Muscle layer of duodenum (tissue), 2 donors: ENCODE measurements around the gene GATA1.

Experiments
- H3K27ac ChIP-seq: one replicate; pipeline ENCODE4 v1.7.0; 2013; ENCODE audit warnings: mild to moderate bottlenecking, low read length
- H3K27me3 ChIP-seq: one replicate; pipeline ENCODE4 v1.7.0; 2013; ENCODE audit warnings: low read depth, mild to moderate bottlenecking, control low read depth, low read length
- H3K36me3 ChIP-seq, 2 donors: one replicate each; pipeline ENCODE4 v1.7.0; 2013; ENCODE audit warnings: low read length in 2 of 2, control low read depth in 1 of 2, mild to moderate bottlenecking in 1 of 2; ENCODE audit not compliant: insufficient read depth in 2 of 2, control insufficient read depth in 1 of 2
- H3K4me1 ChIP-seq, 2 donors: one replicate each; pipeline ENCODE4 v1.7.0; 2013; ENCODE audit warnings: low read length in 2 of 2, mild to moderate bottlenecking in 2 of 2, control low read depth in 1 of 2, moderate library complexity in 1 of 2; ENCODE audit not compliant: insufficient read depth in 2 of 2, control insufficient read depth in 1 of 2
- H3K4me3 ChIP-seq, 2 donors: one replicate each; pipeline ENCODE4 v1.7.0; 2013; ENCODE audit warnings: low read length in 2 of 2, low read depth in 1 of 2, mild to moderate bottlenecking in 1 of 2
- H3K9me3 ChIP-seq, 2 donors: one replicate each; pipeline ENCODE4 v1.7.0; 2013; ENCODE audit warnings: low read length in 2 of 2, control low read depth in 1 of 2, mild to moderate bottlenecking in 1 of 2; ENCODE audit not compliant: control insufficient read depth in 1 of 2
- donor health status: healthy.

Gene GATA1

DNA sequence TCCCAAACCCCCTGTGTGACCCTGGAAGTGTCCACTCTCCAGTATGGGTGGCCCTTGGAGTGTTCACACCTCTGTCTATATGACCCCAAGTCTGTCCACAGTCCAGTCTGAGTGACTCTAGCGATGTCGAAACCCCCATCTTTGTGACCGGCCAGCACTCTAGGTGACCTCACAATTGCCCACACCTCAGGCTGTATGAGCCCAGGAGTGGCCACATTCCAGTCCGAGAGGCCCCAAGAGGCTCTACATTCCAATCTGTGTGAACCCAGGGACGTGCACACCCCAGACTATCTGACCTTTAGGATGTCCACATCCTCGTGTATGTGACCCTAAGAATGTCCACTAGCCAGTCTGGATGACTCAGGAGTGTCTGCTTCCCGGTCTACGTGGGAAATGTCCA is 32.2 kb upstream of the GATA1 start:
- Histone ChIP-seq H3K36me3 (no peaks in the 10 kb centered on the region), H3K27ac (no peak overlapping the region), H3K9me3 (no peaks in the 10 kb centered on the region), H3K4me3 (no peak overlapping the region), H3K27me3 (no peaks in the 10 kb centered on the region), H3K4me1 (no peaks in the 10 kb centered on the region)

DNA sequence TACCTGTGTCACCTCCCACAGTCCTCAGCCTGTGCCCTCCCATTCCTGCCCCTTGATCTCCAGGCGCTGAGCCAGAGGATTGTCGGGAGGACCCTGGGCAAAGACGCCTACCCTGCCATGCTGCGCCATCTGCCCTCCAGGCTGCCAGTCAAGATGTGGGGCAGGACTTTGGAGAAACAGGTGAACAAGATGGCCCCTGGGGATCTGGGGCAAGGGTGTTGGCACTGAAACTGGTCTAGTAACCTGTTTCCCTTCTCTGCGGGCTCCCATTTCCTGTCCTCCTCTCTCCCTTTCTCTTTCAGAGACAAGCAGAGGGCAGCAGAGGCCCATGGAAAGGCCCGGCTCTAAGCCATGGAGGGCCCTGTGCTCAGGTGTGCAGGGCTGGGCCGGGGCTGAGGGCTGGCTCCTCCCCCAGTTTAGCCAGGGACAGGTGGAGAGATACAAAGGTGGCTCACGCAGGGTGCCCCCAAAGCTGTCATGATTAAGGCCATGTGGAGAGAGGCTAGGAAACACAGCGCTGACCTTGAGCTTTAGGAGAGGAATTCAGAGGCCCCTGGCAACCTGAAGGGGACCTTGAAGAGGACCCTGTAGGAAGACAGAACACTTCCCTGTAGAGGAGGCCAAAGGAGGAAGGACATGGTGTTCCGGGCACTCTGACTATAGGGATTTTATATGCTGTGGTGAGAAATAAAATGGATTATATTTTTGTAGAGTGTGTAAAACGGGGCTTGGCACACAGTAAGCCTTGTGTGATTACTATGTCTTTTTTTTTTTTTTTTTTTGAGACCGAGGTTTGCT is 24.5 kb upstream of the GATA1 start, which contains the start of gene GLOD5:
GLOD5 (plus strand) TSS at position 74 of the 798 bp plus-strand sequence; CDS start at position 118, 44 bp downstream.
- Histone ChIP-seq H3K4me3 (no peak within 1 kb of the TSS), H3K9me3 (no peaks in the 10 kb centered on the region), H3K36me3 (no peaks in the 10 kb centered on the region), H3K4me1 (no peaks in the 10 kb centered on the region), H3K27me3 (no peaks in the 10 kb centered on the region), H3K27ac (no peak within 1 kb of the TSS)

DNA sequence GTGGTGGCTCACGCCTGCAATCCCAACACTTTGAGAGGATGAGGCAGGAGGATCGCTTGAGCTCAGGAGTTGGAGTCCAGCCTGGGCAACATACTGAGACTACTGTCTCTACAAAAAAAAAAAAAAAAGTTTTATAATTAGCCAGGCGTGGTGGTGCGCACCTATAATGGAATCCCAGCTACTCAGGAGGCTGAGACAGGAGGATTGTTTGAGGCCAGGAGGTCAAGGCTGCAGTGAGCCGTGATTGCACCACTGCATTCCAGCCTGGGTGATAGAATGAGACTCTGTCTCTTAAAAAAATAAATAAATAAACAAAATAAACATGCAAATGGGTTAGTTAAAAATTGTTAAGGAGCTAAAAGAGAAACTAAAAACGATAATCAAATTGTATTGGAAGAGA is 17.2 kb upstream of the GATA1 start:
- H3K36me3 ChIP-seq: no peaks in the 10 kb centered on the region
- H3K27me3 ChIP-seq: no peaks in the 10 kb centered on the region
- no peaks in the 10 kb centered on the region for H3K4me1 ChIP-seq
- H3K4me3 ChIP-seq: no peak overlapping the region
- no peak overlapping the region for H3K27ac ChIP-seq
- no peaks in the 10 kb centered on the region for H3K9me3 ChIP-seq

DNA sequence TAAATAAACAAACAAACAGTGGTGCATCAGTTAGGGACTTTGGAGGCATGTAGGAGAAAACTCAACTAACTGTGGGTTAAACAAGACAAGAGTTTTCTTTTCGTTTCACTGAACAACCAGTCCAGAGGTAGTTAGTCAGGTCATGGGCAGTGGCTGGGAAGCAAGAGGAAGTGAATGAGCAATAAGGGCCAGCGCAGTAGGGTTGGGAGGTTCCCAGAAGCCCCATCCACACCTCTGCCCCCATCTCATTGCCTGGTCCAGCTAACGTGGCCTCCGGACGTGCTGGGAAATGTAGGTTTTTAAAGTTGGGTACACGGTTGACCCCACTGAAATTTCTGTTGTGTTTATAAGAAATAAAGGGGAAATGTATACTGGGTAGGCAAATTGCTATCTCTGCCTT is 16.1 kb upstream of the GATA1 start:
- Histone ChIP-seq H3K4me3 (no peak overlapping the region), H3K4me1 (no peaks in the 10 kb centered on the region), H3K27ac (no peak overlapping the region), H3K27me3 (no peaks in the 10 kb centered on the region), H3K9me3 (no peaks in the 10 kb centered on the region), H3K36me3 (no peaks in the 10 kb centered on the region)

DNA sequence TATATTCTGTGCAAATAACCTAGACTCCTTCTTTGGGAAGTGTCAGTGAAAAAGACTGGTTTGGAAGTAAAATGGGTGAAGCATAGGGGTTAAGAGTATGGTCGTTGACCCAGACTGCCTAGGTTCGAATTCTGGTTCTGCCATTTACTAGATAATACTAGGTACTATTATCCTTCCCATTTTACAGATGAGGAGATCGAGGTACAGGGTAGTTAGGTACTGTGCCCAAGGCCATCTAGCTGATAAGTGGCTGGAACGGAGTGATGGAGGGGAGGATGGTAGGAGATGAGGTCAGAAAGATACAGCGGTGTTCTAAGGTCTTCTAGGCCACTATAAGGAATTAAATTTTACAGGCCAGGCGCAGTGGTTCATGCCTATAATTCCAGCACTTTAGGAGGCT is 13.8 kb upstream of the GATA1 start:
- no peak overlapping the region for H3K27ac ChIP-seq
- H3K4me3 ChIP-seq: no peak overlapping the region
- H3K36me3 ChIP-seq: no peaks in the 10 kb centered on the region
- no peaks in the 10 kb centered on the region for H3K9me3 ChIP-seq
- H3K4me1 ChIP-seq: no peaks in the 10 kb centered on the region
- no peaks in the 10 kb centered on the region for H3K27me3 ChIP-seq

DNA sequence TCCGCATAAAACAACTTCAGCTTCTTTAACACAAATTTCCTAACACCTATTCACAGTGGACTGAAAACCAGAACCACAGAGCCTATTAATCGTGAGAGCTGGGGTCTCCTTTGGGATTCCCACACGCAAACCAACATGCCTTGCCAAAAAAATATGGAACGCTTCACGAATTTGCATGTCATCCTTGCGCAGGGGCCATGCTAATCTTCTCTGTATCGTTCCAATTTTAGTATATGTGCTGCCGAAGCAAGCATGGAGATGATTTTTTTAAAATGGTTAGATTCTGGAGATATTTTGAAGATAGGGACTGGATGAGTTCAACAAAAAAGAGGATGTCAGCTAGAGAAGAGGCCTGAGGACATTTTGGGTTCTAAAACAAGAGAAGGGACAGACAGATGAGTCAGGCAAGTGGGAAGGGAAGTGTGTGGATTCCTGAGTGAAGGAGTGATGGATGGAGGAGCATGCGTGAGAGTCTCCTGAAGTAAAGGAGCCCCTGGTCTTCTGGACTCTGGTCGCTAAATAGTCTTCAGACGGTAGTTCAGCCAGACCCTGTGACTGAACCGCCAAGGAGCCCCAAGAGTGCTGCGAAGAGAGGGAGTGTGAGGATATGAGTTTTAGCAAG is 9.5 kb upstream of the GATA1 start:
- no peaks in the 10 kb centered on the region for H3K9me3 ChIP-seq
- no peaks in the 10 kb centered on the region for H3K36me3 ChIP-seq
- H3K27ac ChIP-seq: no peak overlapping the region
- H3K4me1 ChIP-seq: no peaks in the 10 kb centered on the region
- no peak overlapping the region for H3K4me3 ChIP-seq
- H3K27me3 ChIP-seq: no peaks in the 10 kb centered on the region

DNA sequence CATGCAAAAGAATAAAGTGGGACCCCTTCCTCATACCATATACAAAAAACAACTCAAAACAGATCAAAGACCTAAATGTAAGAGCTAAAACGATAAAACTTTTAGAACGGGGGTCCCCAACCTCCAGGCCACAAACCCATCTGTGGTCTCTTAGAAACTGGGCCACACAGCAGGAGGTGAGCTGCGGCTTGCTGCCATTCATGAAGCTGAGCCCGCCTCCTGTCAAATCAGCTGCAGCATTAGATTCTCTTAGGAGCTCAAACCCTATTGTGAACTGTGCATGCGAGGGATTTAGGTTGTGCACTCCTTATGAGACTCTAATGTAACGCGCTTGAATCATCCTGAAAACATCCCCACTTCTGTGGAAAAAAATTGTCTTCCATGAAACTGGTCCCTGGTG is 7.0 kb upstream of the GATA1 start:
- Histone ChIP-seq H3K36me3 (no peaks in the 10 kb centered on the region), H3K4me1 (no peaks in the 10 kb centered on the region), H3K9me3 (no peaks in the 10 kb centered on the region), H3K27me3 (no peaks in the 10 kb centered on the region), H3K4me3 (no peak overlapping the region), H3K27ac (no peak overlapping the region)

DNA sequence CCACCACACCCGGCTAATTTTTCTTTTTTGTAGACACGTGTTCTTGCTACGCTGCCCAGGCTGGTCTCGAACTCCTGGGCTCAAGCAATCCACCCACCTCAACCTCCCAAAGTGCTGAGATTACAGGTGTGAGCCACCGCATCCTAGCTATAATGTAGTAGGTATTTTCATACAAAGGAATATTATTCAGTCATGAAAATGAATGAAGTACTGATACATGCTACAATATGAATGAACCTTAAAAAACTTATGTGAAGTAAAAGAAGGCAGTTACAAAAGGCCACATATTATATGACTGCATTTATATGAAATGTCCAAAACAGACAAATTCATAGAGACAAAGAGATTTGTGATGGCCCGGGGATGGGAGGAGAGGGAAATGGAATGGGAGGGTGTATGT is 4.7 kb upstream of the GATA1 start:
- no peak overlapping the region for H3K27ac ChIP-seq
- H3K4me1 ChIP-seq: no peaks in the 10 kb centered on the region
- H3K27me3 ChIP-seq: no peaks in the 10 kb centered on the region
- no peak overlapping the region for H3K4me3 ChIP-seq
- H3K9me3 ChIP-seq: no peaks in the 10 kb centered on the region
- H3K36me3 ChIP-seq: no peaks in the 10 kb centered on the region

DNA sequence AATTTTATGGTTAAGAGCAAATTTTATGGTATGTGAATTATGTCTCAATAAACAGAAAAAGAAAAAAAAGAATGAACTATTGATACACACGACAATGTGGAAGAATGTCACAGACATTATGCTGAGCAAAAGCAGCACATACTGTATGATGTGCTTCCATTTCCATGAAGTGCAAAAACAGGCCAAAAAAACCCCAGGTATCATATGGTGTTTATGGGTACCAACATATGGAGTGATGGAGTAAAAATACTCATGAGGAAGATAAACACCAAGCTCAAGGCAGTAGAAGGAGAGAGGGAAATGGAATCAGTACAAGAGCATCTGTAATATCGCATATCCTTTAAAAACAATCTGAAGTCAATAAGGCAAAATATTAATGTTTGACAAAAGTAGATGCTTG is 4.2 kb upstream of the GATA1 start:
- no peak overlapping the region for H3K4me3 ChIP-seq
- H3K27ac ChIP-seq: no peak overlapping the region
- no peaks in the 10 kb centered on the region for H3K9me3 ChIP-seq
- H3K36me3 ChIP-seq: no peaks in the 10 kb centered on the region
- H3K27me3 ChIP-seq: no peaks in the 10 kb centered on the region
- H3K4me1 ChIP-seq: no peaks in the 10 kb centered on the region

DNA sequence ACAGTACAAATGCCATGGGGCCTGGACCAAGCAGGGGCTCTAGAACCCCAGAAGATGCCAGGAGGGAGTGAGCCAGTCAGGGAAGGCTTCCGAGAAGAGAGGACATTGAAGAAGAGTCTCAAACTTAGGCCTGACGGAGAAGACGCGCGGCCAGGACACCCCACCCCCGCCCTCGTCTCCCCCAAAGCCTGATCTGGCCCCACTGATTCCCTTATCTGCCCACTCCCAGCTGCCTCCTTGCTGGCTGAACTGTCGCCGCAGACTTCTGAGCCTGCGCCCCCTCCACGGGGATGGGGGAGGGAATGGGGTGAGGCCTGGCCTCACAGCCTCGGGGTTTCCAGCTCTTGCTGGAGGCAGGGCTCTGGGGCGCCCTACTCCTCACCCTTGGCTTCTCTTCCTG is 3.6 kb upstream of the GATA1 start:
- no peak overlapping the region for H3K27ac ChIP-seq
- H3K4me1 ChIP-seq: no peaks in the 10 kb centered on the region
- no peaks in the 10 kb centered on the region for H3K9me3 ChIP-seq
- no peaks in the 10 kb centered on the region for H3K36me3 ChIP-seq
- H3K4me3 ChIP-seq: no peak overlapping the region
- H3K27me3 ChIP-seq: no peaks in the 10 kb centered on the region

DNA sequence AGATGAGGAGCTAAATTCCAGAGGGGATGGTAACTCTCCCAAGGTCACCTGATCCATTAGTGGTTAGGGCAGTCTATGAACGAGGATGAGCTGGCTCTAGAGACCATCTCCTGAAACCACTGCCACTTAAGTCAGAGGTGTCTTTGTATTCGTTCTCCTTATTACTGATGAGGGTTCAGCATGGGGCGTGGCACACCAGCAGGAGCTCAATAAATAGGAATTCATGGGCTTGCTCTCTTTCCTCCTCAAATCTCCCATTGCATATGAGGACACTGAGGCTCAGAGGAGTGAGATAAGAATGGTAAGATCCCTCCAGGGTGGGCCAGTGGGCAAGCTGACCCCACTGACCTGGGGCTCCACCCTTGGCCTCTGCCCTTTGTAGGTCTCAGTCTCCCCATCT is 1.7 kb upstream of the GATA1 start:
- H3K4me1 ChIP-seq: no peaks in the 10 kb centered on the region
- H3K36me3 ChIP-seq: no peaks in the 10 kb centered on the region
- no peak overlapping the region for H3K27ac ChIP-seq
- no peak overlapping the region for H3K4me3 ChIP-seq
- H3K9me3 ChIP-seq: no peaks in the 10 kb centered on the region
- no peaks in the 10 kb centered on the region for H3K27me3 ChIP-seq

DNA sequence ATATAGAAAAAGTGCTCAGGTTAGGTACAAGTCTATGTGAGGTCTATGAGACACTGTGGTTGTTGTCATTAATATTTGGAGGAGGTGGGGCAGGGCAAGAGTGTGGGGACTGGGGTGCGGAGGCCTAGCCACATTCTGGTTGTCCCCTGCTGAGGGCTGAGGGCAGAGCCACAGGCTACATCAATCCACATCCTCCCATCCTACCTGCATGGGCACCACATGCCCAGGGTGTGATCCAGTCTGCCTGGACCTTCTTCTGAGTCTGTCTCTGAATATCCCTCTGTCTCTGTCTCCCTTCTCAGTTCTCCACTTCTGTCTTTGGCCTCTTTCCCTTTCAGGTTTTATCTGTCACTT is 1.2 kb upstream of the GATA1 start:
- H3K27ac ChIP-seq: no peak overlapping the region
- H3K27me3 ChIP-seq: no peaks in the 10 kb centered on the region
- no peak overlapping the region for H3K4me3 ChIP-seq
- H3K36me3 ChIP-seq: no peaks in the 10 kb centered on the region
- no peaks in the 10 kb centered on the region for H3K4me1 ChIP-seq
- H3K9me3 ChIP-seq: no peaks in the 10 kb centered on the region
